ENCODE data around the gene TSPAN13. TPM values are rescaled to one million over a fixed set of nuclear protein-coding genes. Genes with fewer than 3 reads are reported as not detected.

The TSPAN13 gene
- polyA plus RNA-seq, 1 donor (not counting 4 experiments of a cell fraction or from before 2014, with no cell fraction given): 21.6 TPM

DNA sequence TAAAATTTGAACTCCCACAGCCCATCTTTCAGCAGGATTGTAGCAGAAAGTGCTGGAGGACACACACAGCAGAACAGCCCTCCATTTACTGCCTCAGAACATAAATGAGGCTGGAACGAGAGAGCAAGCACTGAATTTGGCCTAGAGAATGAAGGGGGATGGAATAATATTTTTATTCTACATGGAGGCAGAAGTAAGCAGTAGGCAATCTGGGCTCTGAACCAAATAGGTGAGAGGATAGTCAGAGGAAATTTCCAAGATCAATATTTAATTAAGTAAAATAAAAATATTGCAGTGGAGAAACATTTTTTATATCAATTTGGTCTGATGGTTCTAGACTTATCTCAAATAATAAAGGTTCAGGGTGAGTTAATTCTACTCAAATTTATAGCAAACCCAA is 29.2 kb upstream of the TSPAN13 start:
- no peaks in the 10 kb centered on the region for H3K27me3 ChIP-seq (ENCODE audit: control insufficient read depth, extremely low read depth, insufficient read depth, low read length)
- H3K9ac ChIP-seq (ENCODE audit: control insufficient read depth, extremely low read depth, insufficient read depth, low read length): no peak overlapping the region
- H4K20me1 ChIP-seq (ENCODE audit: control insufficient read depth, extremely low read depth, insufficient read depth, low read length): no peaks in the 10 kb centered on the region
- no peaks in the 10 kb centered on the region for H3K36me3 ChIP-seq (ENCODE audit: control insufficient read depth in 2 of 2, extremely low read depth in 1 of 2, insufficient read depth in 2 of 2, low read length in 2 of 2)
- no peaks in the 10 kb centered on the region for H3K9me3 ChIP-seq (ENCODE audit: control insufficient read depth, low read depth, low read length)
- no peak for FAIRE-seq
- no peak overlapping the region for H3K4me3 ChIP-seq (ENCODE audit: control insufficient read depth in 2 of 3, extremely low read depth in 1 of 3, insufficient read depth in 2 of 3, low read depth in 1 of 3, low read length in 3 of 3)
- DNase-seq (ENCODE audit: low read depth, low spot score): no peak
- H3K4me2 ChIP-seq (ENCODE audit: control insufficient read depth, extremely low read depth, insufficient read depth, low read depth, low read length): no peak overlapping the region
- H2AFZ ChIP-seq (ENCODE audit: control insufficient read depth, low read length): no peak overlapping the region
- no peak overlapping the region for H3K27ac ChIP-seq (ENCODE audit: control insufficient read depth, insufficient read depth, low read length)
- dilution Hi-C loops (cut with MboI; ENCODE audit: extremely low pct_ligation_motif_present, low sequenced_read_pairs): no loop called here
- H3K4me1 ChIP-seq (ENCODE audit: control insufficient read depth, extremely low read depth, insufficient read depth, low read length): no peaks in the 10 kb centered on the region
- H3K9me1 ChIP-seq (ENCODE audit: control insufficient read depth, extremely low read depth, insufficient read depth, low read length): no peaks in the 10 kb centered on the region
- no peak for TF ChIP-seq EZH2 (IDR thresholded peaks at IDR 0.05; ENCODE audit: low read length)
- TF ChIP-seq, protein P1, sequence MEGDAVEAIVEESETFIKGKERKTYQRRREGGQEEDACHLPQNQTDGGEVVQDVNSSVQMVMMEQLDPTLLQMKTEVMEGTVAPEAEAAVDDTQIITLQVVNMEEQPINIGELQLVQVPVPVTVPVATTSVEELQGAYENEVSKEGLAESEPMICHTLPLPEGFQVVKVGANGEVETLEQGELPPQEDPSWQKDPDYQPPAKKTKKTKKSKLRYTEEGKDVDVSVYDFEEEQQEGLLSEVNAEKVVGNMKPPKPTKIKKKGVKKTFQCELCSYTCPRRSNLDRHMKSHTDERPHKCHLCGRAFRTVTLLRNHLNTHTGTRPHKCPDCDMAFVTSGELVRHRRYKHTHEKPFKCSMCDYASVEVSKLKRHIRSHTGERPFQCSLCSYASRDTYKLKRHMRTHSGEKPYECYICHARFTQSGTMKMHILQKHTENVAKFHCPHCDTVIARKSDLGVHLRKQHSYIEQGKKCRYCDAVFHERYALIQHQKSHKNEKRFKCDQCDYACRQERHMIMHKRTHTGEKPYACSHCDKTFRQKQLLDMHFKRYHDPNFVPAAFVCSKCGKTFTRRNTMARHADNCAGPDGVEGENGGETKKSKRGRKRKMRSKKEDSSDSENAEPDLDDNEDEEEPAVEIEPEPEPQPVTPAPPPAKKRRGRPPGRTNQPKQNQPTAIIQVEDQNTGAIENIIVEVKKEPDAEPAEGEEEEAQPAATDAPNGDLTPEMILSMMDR (optimal IDR thresholded peaks at IDR 0.05 in 1 of 3, IDR thresholded peaks at IDR 0.05 in 1 of 3, conservative IDR thresholded peaks at IDR 0.05 in 1 of 3; ENCODE audit: extremely low read depth in 1 of 3, insufficient read depth in 2 of 3, low read length in 3 of 3): no peak
- H3K79me2 ChIP-seq (ENCODE audit: control insufficient read depth, insufficient read depth, low read length): no peaks in the 10 kb centered on the region

DNA sequence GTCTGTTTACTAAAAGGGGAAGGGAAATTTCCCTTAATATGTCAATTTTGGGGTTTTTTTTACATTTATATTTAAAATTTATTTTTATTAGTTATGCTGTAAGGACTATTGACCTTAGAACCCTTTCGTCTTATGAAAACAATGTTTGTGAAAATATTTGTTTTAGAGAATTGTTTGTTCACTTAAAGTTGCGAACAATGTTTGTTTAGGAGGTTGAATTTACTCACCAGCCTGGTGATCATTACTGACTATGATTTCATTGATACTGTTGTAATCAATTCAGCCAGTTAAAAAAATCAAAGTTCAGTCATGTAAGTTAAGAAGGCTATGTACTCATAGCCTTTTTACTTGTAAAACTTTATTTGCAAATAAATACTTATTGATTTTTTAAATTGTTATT is 27.4 kb upstream of the TSPAN13 start:
- H3K9me1 ChIP-seq (ENCODE audit: control insufficient read depth, extremely low read depth, insufficient read depth, low read length): no peaks in the 10 kb centered on the region
- dilution Hi-C loops (cut with MboI; ENCODE audit: extremely low pct_ligation_motif_present, low sequenced_read_pairs): no loop called here
- no peaks in the 10 kb centered on the region for H3K79me2 ChIP-seq (ENCODE audit: control insufficient read depth, insufficient read depth, low read length)
- no peak overlapping the region for H3K27ac ChIP-seq (ENCODE audit: control insufficient read depth, insufficient read depth, low read length)
- H3K9ac ChIP-seq (ENCODE audit: control insufficient read depth, extremely low read depth, insufficient read depth, low read length): no peak overlapping the region
- no peaks in the 10 kb centered on the region for H3K4me1 ChIP-seq (ENCODE audit: control insufficient read depth, extremely low read depth, insufficient read depth, low read length)
- H3K4me2 ChIP-seq (ENCODE audit: control insufficient read depth, extremely low read depth, insufficient read depth, low read depth, low read length): no peak overlapping the region
- FAIRE-seq (no peak), DNase-seq (ENCODE audit: low read depth, low spot score) (no peak)
- no peaks in the 10 kb centered on the region for H3K27me3 ChIP-seq (ENCODE audit: control insufficient read depth, extremely low read depth, insufficient read depth, low read length)
- no peak overlapping the region for H2AFZ ChIP-seq (ENCODE audit: control insufficient read depth, low read length)
- TF ChIP-seq, protein P1 (optimal IDR thresholded peaks at IDR 0.05 in 1 of 3, IDR thresholded peaks at IDR 0.05 in 1 of 3, conservative IDR thresholded peaks at IDR 0.05 in 1 of 3; ENCODE audit: extremely low read depth in 1 of 3, insufficient read depth in 2 of 3, low read length in 3 of 3): no peak
- no peak for TF ChIP-seq EZH2 (IDR thresholded peaks at IDR 0.05; ENCODE audit: low read length)
- no peaks in the 10 kb centered on the region for H4K20me1 ChIP-seq (ENCODE audit: control insufficient read depth, extremely low read depth, insufficient read depth, low read length)
- H3K4me3 ChIP-seq (ENCODE audit: control insufficient read depth in 2 of 3, extremely low read depth in 1 of 3, insufficient read depth in 2 of 3, low read depth in 1 of 3, low read length in 3 of 3): no peak overlapping the region
- no peaks in the 10 kb centered on the region for H3K9me3 ChIP-seq (ENCODE audit: control insufficient read depth, low read depth, low read length)
- H3K36me3 ChIP-seq (ENCODE audit: control insufficient read depth in 2 of 2, extremely low read depth in 1 of 2, insufficient read depth in 2 of 2, low read length in 2 of 2): no peaks in the 10 kb centered on the region
